Nephron progenitor cell (in vitro differentiated cells): ENCODE measurements around the gene SDR42E1.

Experiments used
- DNase-seq: peaks from one replicate; pipeline ENCODE4 v3.0.0; 2021
- H3K27ac Mint-ChIP-seq: 2 replicates; pipeline ENCODE4 v1.8.0; 2021; ENCODE audit warnings: mild to moderate bottlenecking, moderate library complexity, mixed read lengths
- H3K27me3 Mint-ChIP-seq: 2 replicates; pipeline ENCODE4 v1.8.0; 2021; ENCODE audit warnings: mild to moderate bottlenecking, low read depth, mixed read lengths; ENCODE audit not compliant: poor library complexity
- H3K36me3 Mint-ChIP-seq: 2 replicates; pipeline ENCODE4 v1.8.0; 2021; ENCODE audit warnings: low read depth, mixed read lengths
- H3K4me1 Mint-ChIP-seq: 2 replicates; pipeline ENCODE4 v1.8.0; 2021; ENCODE audit warnings: mixed read lengths
- H3K4me3 Mint-ChIP-seq: 2 replicates; pipeline ENCODE4 v1.8.0; 2021; ENCODE audit warnings: mild to moderate bottlenecking, moderate library complexity, mixed read lengths
- H3K9me3 Mint-ChIP-seq: 2 replicates; pipeline ENCODE4 v1.8.0; 2021; ENCODE audit warnings: mild to moderate bottlenecking, moderate library complexity, mixed read lengths
- TF ChIP-seq, protein P1 (sequence below): fragments of 200-600 bp; sonication (generic); IDR thresholded peaks from 2 replicates; pipeline ENCODE4 v1.5.0; 2021; ENCODE audit warnings: antibody characterized with exemption

The SDR42E1 gene

DNA sequence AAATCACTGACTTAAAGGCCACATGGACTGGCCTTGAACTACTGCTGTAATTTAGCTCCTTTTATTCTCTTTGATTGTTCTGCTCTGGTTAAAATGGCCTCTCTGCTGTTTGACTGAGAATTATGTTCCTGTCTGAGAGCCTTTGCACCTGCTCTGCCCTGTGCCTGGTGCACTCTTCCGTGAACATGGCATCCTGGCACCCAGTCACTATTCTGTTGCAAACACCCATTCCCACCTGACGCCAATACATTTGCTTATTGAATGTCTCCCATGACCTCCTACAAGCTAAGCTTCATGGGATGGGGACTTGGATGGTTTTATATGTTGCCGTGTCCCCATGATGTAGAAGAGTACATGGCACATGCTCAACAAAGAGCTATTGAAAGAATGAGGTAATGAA lies 43.8 kb upstream of the SDR42E1 start:
- peaks cover 24% of the 10 kb centered on the region for H3K27me3 Mint-ChIP-seq
- TF ChIP-seq, protein P1, sequence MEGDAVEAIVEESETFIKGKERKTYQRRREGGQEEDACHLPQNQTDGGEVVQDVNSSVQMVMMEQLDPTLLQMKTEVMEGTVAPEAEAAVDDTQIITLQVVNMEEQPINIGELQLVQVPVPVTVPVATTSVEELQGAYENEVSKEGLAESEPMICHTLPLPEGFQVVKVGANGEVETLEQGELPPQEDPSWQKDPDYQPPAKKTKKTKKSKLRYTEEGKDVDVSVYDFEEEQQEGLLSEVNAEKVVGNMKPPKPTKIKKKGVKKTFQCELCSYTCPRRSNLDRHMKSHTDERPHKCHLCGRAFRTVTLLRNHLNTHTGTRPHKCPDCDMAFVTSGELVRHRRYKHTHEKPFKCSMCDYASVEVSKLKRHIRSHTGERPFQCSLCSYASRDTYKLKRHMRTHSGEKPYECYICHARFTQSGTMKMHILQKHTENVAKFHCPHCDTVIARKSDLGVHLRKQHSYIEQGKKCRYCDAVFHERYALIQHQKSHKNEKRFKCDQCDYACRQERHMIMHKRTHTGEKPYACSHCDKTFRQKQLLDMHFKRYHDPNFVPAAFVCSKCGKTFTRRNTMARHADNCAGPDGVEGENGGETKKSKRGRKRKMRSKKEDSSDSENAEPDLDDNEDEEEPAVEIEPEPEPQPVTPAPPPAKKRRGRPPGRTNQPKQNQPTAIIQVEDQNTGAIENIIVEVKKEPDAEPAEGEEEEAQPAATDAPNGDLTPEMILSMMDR, result no peak
- peaks cover 17% of the 10 kb centered on the region for H3K4me1 Mint-ChIP-seq
- no peak overlapping the region for H3K27ac Mint-ChIP-seq
- DNase-seq, result no peak
- H3K4me3 Mint-ChIP-seq, result no peak overlapping the region
- H3K36me3 Mint-ChIP-seq, result no peaks in the 10 kb centered on the region
- H3K9me3 Mint-ChIP-seq, result no peaks in the 10 kb centered on the region

DNA sequence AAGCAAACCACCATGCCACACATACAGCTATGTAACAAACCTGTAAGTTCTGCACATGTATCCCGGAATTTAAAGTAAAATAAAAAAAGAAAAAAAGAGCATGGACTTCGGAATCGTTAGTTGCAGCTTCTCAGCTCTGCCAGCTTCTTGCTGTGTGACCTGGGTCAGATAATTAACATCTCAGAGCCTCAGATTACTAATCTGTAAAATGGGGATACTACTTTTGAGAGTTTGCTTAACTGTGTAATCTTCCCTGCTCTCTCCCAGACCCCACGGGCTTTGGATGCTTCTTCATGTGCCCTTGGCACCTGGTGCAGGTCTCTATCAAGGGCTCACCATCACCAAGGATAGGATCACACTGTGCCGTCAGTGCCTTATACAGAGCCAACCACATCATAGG lies 40.4 kb upstream of the SDR42E1 start:
- Mint-ChIP-seq H3K9me3 (no peaks in the 10 kb centered on the region), H3K36me3 (no peaks in the 10 kb centered on the region), H3K4me1 (no peaks in the 10 kb centered on the region), H3K4me3 (no peak overlapping the region), H3K27ac (no peak overlapping the region), H3K27me3 (peaks cover 42% of the 10 kb centered on the region)
- TF ChIP-seq, protein P1, result no peak
- DNase-seq, result no peak

DNA sequence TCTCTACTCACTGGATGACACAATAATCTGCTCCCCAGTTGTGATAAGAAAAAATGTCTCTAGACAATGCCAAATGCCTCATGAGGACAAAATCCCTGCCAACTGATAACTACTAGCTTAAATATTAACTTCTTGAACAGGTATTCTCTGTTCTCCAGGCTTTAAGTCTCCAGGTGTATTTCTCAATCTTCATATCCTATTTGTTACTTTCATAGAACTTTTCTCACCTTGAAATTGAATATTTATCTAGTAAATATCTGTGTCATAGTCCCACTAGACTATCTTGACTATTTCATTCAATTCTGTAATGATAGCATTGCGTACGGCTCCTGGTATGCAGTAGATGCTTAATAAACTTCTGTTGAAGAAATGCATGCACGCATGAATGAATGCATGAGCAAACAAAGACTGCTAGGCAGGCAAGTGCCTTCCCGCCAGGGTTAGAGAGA lies 39.7 kb upstream of the SDR42E1 start:
- DNase-seq, result no peak
- Mint-ChIP-seq H3K4me3 (no peak overlapping the region), H3K27ac (no peak overlapping the region), H3K4me1 (peaks cover 3% of the 10 kb centered on the region), H3K36me3 (no peaks in the 10 kb centered on the region), H3K9me3 (no peaks in the 10 kb centered on the region), H3K27me3 (peaks cover 45% of the 10 kb centered on the region)
- TF ChIP-seq, protein P1, result no peak

DNA sequence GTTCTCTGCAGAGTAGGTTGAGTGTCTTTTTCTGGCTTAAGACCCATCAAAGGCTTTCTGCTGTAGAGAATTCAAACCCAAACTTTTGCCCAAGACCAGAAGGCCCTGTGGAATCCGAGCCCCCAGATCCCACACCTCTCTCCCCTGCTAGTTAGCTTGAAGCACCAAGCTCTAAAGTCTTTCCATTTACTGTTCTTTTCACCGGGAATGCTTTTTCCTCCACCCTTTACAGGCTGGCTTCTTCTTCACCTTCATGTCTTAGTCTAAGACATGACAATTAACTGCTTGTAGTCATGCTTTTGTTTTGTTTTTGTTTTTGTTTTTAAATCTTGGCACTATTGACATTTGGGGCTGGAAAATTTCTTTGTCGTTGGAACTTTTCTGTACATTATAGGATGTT lies 39.2 kb upstream of the SDR42E1 start:
- H3K27me3 Mint-ChIP-seq, result peaks cover 45% of the 10 kb centered on the region
- no peak for DNase-seq
- TF ChIP-seq, protein P1, result no peak
- no peaks in the 10 kb centered on the region for H3K9me3 Mint-ChIP-seq
- H3K27ac Mint-ChIP-seq, result no peak overlapping the region
- H3K36me3 Mint-ChIP-seq, result no peaks in the 10 kb centered on the region
- peaks cover 7% of the 10 kb centered on the region for H3K4me1 Mint-ChIP-seq
- H3K4me3 Mint-ChIP-seq, result no peak overlapping the region

DNA sequence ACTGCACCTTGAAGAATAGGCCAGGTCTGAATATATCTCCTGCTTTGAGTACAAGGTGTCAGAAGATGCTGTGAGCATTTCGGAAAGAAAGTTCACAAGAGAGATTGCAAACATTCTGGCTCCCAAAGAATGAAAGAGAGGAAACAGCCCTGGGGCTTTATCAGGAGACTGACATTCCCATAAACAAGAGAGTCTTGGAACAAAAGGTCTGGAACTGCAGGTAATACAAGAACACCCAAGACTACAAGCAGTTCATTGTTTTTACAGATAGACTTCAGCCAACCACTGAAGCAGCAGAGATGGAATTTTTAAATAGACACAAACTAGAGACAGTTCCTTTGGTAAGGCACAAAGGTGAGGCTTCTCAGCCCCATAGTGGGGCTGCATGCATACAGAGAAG lies 38.2 kb upstream of the SDR42E1 start:
- Mint-ChIP-seq H3K4me1 (peaks cover 11% of the 10 kb centered on the region), H3K9me3 (no peaks in the 10 kb centered on the region), H3K27ac (no peak overlapping the region), H3K4me3 (no peak overlapping the region), H3K27me3 (peaks cover 40% of the 10 kb centered on the region), H3K36me3 (no peaks in the 10 kb centered on the region)
- TF ChIP-seq, protein P1, result no peak
- DNase-seq, result no peak

DNA sequence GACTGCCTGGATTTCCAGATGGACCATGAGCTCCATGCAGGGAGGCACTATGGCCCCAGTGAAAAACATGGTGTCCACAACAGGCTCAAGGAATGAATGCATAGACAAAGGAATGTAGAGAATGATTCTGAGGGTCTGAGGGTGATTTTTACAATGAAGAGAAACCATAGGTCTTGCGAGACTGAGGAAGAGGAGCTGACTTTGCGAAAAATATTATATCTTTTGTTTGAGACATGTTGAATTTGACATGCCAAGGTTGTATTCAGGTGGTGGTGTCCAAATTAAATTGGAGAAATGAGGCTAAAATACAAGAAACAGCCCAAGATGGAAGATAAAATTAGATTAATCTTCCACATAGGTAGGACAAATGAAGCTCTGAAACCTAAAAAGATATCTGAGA lies 36.5 kb upstream of the SDR42E1 start:
- Mint-ChIP-seq H3K27ac (no peak overlapping the region), H3K9me3 (no peaks in the 10 kb centered on the region), H3K27me3 (peaks cover 34% of the 10 kb centered on the region), H3K36me3 (no peaks in the 10 kb centered on the region), H3K4me3 (no peak overlapping the region), H3K4me1 (peaks cover 14% of the 10 kb centered on the region)
- DNase-seq, result no peak
- TF ChIP-seq, protein P1, result no peak
